Measurements from ENCODE around the gene HSD17B3. TPM values are rescaled to one million over a fixed set of nuclear protein-coding genes. Genes with fewer than 3 reads are reported as not detected.

Gene HSD17B3
- polyA plus RNA-seq (2013, experiment 1 of 2), result 0.04 TPM
- polyA plus RNA-seq (2013, experiment 2 of 2), result 0.06 TPM

GRCh38 chr9:96302021-96302420 is at the start of gene HSD17B3:
Gene HSD17B3 (minus strand): TSS chr9:96302176. CDS start chr9:96302104, 72 bp downstream.
- H2AK5ac ChIP-seq (ENCODE audit: low read depth, low read length), result no peak within 1 kb of the TSS
- no peak within 1 kb of the TSS for H2BK15ac ChIP-seq (ENCODE audit: low read length)
- H2BK12ac ChIP-seq (ENCODE audit: low read length), result no peak within 1 kb of the TSS
- peak within 1 kb of the TSS; percentile 19 for H3K18ac ChIP-seq (ENCODE audit: low read length)
- H3K4me3 ChIP-seq (ENCODE audit: low read length in 2 of 2), result no peak within 1 kb of the TSS
- H3K9ac ChIP-seq (ENCODE audit: low read depth, low read length, poor library complexity), result no peak within 1 kb of the TSS
- DNase-seq (ENCODE audit: low spot score), result no peak
- no peak within 1 kb of the TSS for H2BK5ac ChIP-seq (ENCODE audit: low read length)
- H3K9me3 ChIP-seq (replicated peaks in 1 of 2; ENCODE audit: control insufficient read depth in 2 of 2, insufficient read depth in 1 of 2, low read depth in 1 of 2, low read length in 2 of 2), result no peaks in the 10 kb centered on the region
- no peak within 1 kb of the TSS for H4K8ac ChIP-seq (ENCODE audit: low read depth, low read length)
- H3K79me1 ChIP-seq (ENCODE audit: low read depth, low read length), result no peaks in the 10 kb centered on the region
- no peaks in the 10 kb centered on the region for H3K27me3 ChIP-seq (ENCODE audit: control insufficient read depth in 3 of 3, insufficient read depth in 3 of 3, low read depth in 1 of 3, low read length in 3 of 3)
- H3K36me3 ChIP-seq (replicated peaks in 1 of 2; ENCODE audit: control insufficient read depth in 2 of 2, insufficient read depth in 2 of 2, low read length in 2 of 2), result no peaks in the 10 kb centered on the region
- no peak within 1 kb of the TSS for H3K14ac ChIP-seq (ENCODE audit: low read length)
- H3K4me2 ChIP-seq (ENCODE audit: insufficient read depth, low read length, poor library complexity, severe bottlenecking), result no peak within 1 kb of the TSS
- no peak within 1 kb of the TSS for H3K27ac ChIP-seq (replicated peaks; ENCODE audit: low read length)
- no peak within 1 kb of the TSS for H3K23ac ChIP-seq (ENCODE audit: low read depth, low read length, poor library complexity)
- no peak within 1 kb of the TSS for H4K91ac ChIP-seq (ENCODE audit: low read depth, low read length, poor library complexity)
- WGBS, 2 donors (ENCODE audit: extremely low coverage in 2 of 2, insufficient read length in 2 of 2, insufficient replicate concordance in 1 of 2), result no CpG with 5 or more reads among the region's 6 CpGs
- no peak within 1 kb of the TSS for H2AFZ ChIP-seq (ENCODE audit: low read length)
- no peak within 1 kb of the TSS for H3K4ac ChIP-seq (ENCODE audit: low read length)
- no peak within 1 kb of the TSS for H2BK120ac ChIP-seq (ENCODE audit: low read depth, low read length)
- H3K4me1 ChIP-seq (ENCODE audit: control insufficient read depth in 2 of 2, insufficient read depth in 1 of 2, low read depth in 1 of 2, low read length in 2 of 2), result peaks cover 1 to 4% of the 10 kb centered on the region in 2 donors

- Histone ChIP-seq H4K91ac (ENCODE audit: low read depth, low read length, poor library complexity) (no peak overlapping the region), H3K14ac (ENCODE audit: low read length) (no peak overlapping the region), H3K4me3 (ENCODE audit: low read length in 2 of 2) (no peak overlapping the region), H3K27ac (replicated peaks; ENCODE audit: low read length) (no peak overlapping the region), H2BK12ac (ENCODE audit: low read length) (no peak overlapping the region), H4K8ac (ENCODE audit: low read depth, low read length) (no peak overlapping the region), H2BK120ac (ENCODE audit: low read depth, low read length) (no peak overlapping the region), H3K9me3 (replicated peaks in 1 of 2; ENCODE audit: control insufficient read depth in 2 of 2, insufficient read depth in 1 of 2, low read depth in 1 of 2, low read length in 2 of 2) (peaks cover 7 to 44% of the 10 kb centered on the region in 2 donors), H3K4me2 (ENCODE audit: insufficient read depth, low read length, poor library complexity, severe bottlenecking) (no peak overlapping the region), H3K18ac (ENCODE audit: low read length) (no peak overlapping the region), H3K36me3 (replicated peaks in 1 of 2; ENCODE audit: control insufficient read depth in 2 of 2, insufficient read depth in 2 of 2, low read length in 2 of 2) (peaks cover 1 to 4% of the 10 kb centered on the region in 2 donors), H2AFZ (ENCODE audit: low read length) (no peak overlapping the region), H2BK5ac (ENCODE audit: low read length) (no peak overlapping the region), H3K23ac (ENCODE audit: low read depth, low read length, poor library complexity) (no peak overlapping the region), H2BK15ac (ENCODE audit: low read length) (no peak overlapping the region), H3K4me1 (ENCODE audit: control insufficient read depth in 2 of 2, insufficient read depth in 1 of 2, low read depth in 1 of 2, low read length in 2 of 2) (peaks cover 0 to 10% of the 10 kb centered on the region in 2 donors), H3K4ac (ENCODE audit: low read length) (no peak overlapping the region), H3K9ac (ENCODE audit: low read depth, low read length, poor library complexity) (no peak overlapping the region), H3K79me1 (ENCODE audit: low read depth, low read length) (peaks cover 2% of the 10 kb centered on the region), H2AK5ac (ENCODE audit: low read depth, low read length) (no peak overlapping the region), H3K27me3 (ENCODE audit: control insufficient read depth in 3 of 3, insufficient read depth in 3 of 3, low read depth in 1 of 3, low read length in 3 of 3) (no peaks in the 10 kb centered on the region)
- no CpG with 5 or more reads among the region's 1 CpG for WGBS, 2 donors (ENCODE audit: extremely low coverage in 2 of 2, insufficient read length in 2 of 2, insufficient replicate concordance in 1 of 2)
- no peak for DNase-seq (ENCODE audit: low spot score)
These were observed 48.9 kb upstream of the HSD17B3 start for GRCh38 chr9:96350866-96351265.

GRCh38 chr9:96348261-96348660 is 46.3 kb upstream of the HSD17B3 start:
- H2BK15ac ChIP-seq (ENCODE audit: low read length), result no peak overlapping the region
- no peak overlapping the region for H2BK5ac ChIP-seq (ENCODE audit: low read length)
- H2AFZ ChIP-seq (ENCODE audit: low read length), result no peak overlapping the region
- H3K36me3 ChIP-seq (replicated peaks in 1 of 2; ENCODE audit: control insufficient read depth in 2 of 2, insufficient read depth in 2 of 2, low read length in 2 of 2), result peaks cover 1 to 4% of the 10 kb centered on the region in 2 donors
- peaks cover 5 to 20% of the 10 kb centered on the region in 2 donors for H3K4me1 ChIP-seq (ENCODE audit: control insufficient read depth in 2 of 2, insufficient read depth in 1 of 2, low read depth in 1 of 2, low read length in 2 of 2)
- no peak overlapping the region for H2BK12ac ChIP-seq (ENCODE audit: low read length)
- no peak overlapping the region for H3K18ac ChIP-seq (ENCODE audit: low read length)
- no peak for DNase-seq (ENCODE audit: low spot score)
- H3K9me3 ChIP-seq (replicated peaks in 1 of 2; ENCODE audit: control insufficient read depth in 2 of 2, insufficient read depth in 1 of 2, low read depth in 1 of 2, low read length in 2 of 2), result peaks cover 9 to 52% of the 10 kb centered on the region in 2 donors
- H4K8ac ChIP-seq (ENCODE audit: low read depth, low read length), result peak overlapping the region; percentile 89
- H2BK120ac ChIP-seq (ENCODE audit: low read depth, low read length), result no peak overlapping the region
- no peak overlapping the region for H3K23ac ChIP-seq (ENCODE audit: low read depth, low read length, poor library complexity)
- peak overlapping the region; percentile 7 for H3K9ac ChIP-seq (ENCODE audit: low read depth, low read length, poor library complexity)
- no peak overlapping the region for H3K4me2 ChIP-seq (ENCODE audit: insufficient read depth, low read length, poor library complexity, severe bottlenecking)
- H2AK5ac ChIP-seq (ENCODE audit: low read depth, low read length), result no peak overlapping the region
- H3K27ac ChIP-seq (replicated peaks; ENCODE audit: low read length), result no peak overlapping the region
- H3K4me3 ChIP-seq (ENCODE audit: low read length in 2 of 2), result peak overlapping the region in 1 of 2 donors; percentile 7
- no CpG with 5 or more reads among the region's 5 CpGs for whole genome bisulfite sequencing, 2 donors (ENCODE audit: extremely low coverage in 2 of 2, insufficient read length in 2 of 2, insufficient replicate concordance in 1 of 2)
- no peak overlapping the region for H3K4ac ChIP-seq (ENCODE audit: low read length)
- H4K91ac ChIP-seq (ENCODE audit: low read depth, low read length, poor library complexity), result peak overlapping the region; percentile 58
- peaks cover 2% of the 10 kb centered on the region for H3K79me1 ChIP-seq (ENCODE audit: low read depth, low read length)
- peak overlapping the region; percentile 59 for H3K14ac ChIP-seq (ENCODE audit: low read length)
- H3K27me3 ChIP-seq (ENCODE audit: control insufficient read depth in 3 of 3, insufficient read depth in 3 of 3, low read depth in 1 of 3, low read length in 3 of 3), result no peaks in the 10 kb centered on the region

GRCh38 chr9:96345551-96345950 is 43.6 kb upstream of the HSD17B3 start:
- H2AFZ ChIP-seq (ENCODE audit: low read length), result no peak overlapping the region
- H3K27ac ChIP-seq (replicated peaks; ENCODE audit: low read length), result no peak overlapping the region
- no peak for DNase-seq (ENCODE audit: low spot score)
- H2BK15ac ChIP-seq (ENCODE audit: low read length), result no peak overlapping the region
- no peak overlapping the region for H3K23ac ChIP-seq (ENCODE audit: low read depth, low read length, poor library complexity)
- no peak overlapping the region for H2AK5ac ChIP-seq (ENCODE audit: low read depth, low read length)
- no peak overlapping the region for H2BK5ac ChIP-seq (ENCODE audit: low read length)
- no peak overlapping the region for H4K91ac ChIP-seq (ENCODE audit: low read depth, low read length, poor library complexity)
- H3K4me3 ChIP-seq (ENCODE audit: low read length in 2 of 2), result no peak overlapping the region
- no peak overlapping the region for H3K9ac ChIP-seq (ENCODE audit: low read depth, low read length, poor library complexity)
- H3K27me3 ChIP-seq (ENCODE audit: control insufficient read depth in 3 of 3, insufficient read depth in 3 of 3, low read depth in 1 of 3, low read length in 3 of 3), result no peaks in the 10 kb centered on the region
- peak overlapping the region; percentile 79 for H3K18ac ChIP-seq (ENCODE audit: low read length)
- H3K9me3 ChIP-seq (replicated peaks in 1 of 2; ENCODE audit: control insufficient read depth in 2 of 2, insufficient read depth in 1 of 2, low read depth in 1 of 2, low read length in 2 of 2), result peaks cover 9 to 39% of the 10 kb centered on the region in 2 donors
- no peak overlapping the region for H4K8ac ChIP-seq (ENCODE audit: low read depth, low read length)
- no peak overlapping the region for H3K4me2 ChIP-seq (ENCODE audit: insufficient read depth, low read length, poor library complexity, severe bottlenecking)
- no peak overlapping the region for H3K4ac ChIP-seq (ENCODE audit: low read length)
- H3K14ac ChIP-seq (ENCODE audit: low read length), result no peak overlapping the region
- H3K79me1 ChIP-seq (ENCODE audit: low read depth, low read length), result no peaks in the 10 kb centered on the region
- WGBS, 2 donors (ENCODE audit: extremely low coverage in 2 of 2, insufficient read length in 2 of 2, insufficient replicate concordance in 1 of 2), result no CpG with 5 or more reads among the region's 9 CpGs
- H3K36me3 ChIP-seq (replicated peaks in 1 of 2; ENCODE audit: control insufficient read depth in 2 of 2, insufficient read depth in 2 of 2, low read length in 2 of 2), result peaks cover 1 to 8% of the 10 kb centered on the region in 2 donors
- H2BK120ac ChIP-seq (ENCODE audit: low read depth, low read length), result no peak overlapping the region
- no peak overlapping the region for H2BK12ac ChIP-seq (ENCODE audit: low read length)
- H3K4me1 ChIP-seq (ENCODE audit: control insufficient read depth in 2 of 2, insufficient read depth in 1 of 2, low read depth in 1 of 2, low read length in 2 of 2), result peaks cover 5 to 13% of the 10 kb centered on the region in 2 donors

Data from neuronal stem cell (in vitro differentiated cells).